Measurements from ENCODE around the gene OS9. TPM values are rescaled to one million over a fixed set of nuclear protein-coding genes. Genes with fewer than 3 reads are reported as not detected.

Gene OS9
- total RNA-seq, 1 donor from 2014 or later = 146 TPM

DNA sequence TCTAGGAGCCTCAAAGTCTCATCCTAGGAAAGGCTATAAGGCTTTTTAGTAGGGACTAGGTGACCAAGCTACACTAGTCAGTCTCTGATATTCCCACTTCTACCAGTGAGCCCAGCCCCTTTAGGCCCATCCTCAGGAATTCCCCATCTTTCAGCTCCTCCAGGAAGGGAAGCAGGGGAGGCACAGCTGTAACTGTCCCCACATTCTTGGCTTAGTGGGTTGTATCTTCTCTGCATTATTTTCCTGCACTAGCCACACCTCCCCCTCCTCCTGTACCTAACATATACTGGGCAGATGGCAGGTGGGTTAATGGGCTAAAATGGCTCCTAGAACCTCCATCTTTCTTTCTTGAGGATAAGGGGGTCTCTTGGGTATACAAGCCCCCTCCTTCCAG, 73.4 kb downstream of the OS9 start:
- no peak for DNase-seq

DNA sequence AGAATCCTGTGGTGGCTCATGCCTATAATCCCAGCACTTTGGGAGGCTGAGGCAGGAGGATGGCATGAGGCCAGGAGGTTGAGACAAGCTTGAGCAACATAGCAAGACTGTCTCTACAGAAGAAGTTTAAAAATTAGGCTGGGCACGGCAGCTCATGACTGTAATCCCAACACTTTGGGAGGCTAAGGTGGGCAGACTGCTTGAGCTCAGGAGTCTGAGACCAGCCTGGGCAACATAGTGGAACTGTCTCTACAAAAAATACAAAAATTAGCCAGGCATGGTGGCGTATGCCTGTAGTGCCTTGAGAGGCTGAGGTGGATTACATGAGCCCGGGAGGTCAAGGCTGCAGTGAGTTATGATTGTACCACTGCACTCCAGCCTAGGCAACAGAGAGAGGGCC, 73.9 kb downstream of the OS9 start:
- no peak for DNase-seq

DNA sequence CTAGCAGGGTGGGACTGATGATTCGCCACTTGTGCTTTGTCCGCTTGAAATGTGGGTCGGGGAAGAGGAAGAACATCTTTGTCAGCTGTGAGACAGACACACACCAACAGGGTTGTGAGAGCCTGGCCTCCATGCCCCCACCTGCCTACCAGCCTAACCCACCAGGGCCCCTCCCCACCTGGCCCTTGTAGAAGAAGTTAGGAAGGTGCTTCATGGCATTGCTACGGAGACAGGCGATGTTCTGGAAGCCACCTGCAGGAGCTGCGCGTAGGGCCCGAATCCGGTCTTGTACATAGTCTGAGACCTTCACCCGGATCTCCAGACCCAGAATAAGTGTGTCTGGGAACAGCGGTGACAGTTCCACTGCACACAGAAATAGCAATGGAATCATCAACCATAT, 75.7 kb downstream of the OS9 start:
- DNase-seq = no peak

DNA sequence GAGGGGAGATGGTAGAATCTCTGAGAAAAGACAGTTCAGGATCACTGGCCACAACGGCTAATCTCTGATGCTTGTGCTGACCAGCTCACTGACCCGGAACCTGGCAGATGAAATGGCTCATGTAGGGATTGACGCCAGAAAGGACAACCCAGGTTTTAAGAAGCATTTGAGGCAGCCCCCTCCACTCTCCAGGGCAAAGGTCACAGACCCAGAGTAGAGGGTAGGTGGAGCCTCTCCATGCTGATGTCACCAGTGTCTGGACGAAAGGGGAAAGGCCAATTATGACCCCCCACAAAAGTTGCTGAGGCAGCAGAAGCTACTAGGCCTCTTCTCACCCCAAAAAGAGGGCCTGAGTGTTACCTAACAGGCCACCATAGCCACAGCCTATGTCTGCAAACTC, 76.8 kb downstream of the OS9 start:
- DNase-seq = no peak

Other genes starting within 250 kb of the OS9 start
- not detected for gene INHBE, start 238.8 kb upstream of the OS9 start, total RNA-seq
- 5.6 TPM for gene GLI1, start 234.3 kb upstream of the OS9 start, total RNA-seq
- 2.5 TPM for gene ARHGAP9, start 214.3 kb upstream of the OS9 start, total RNA-seq
- gene MARS1, start 206.1 kb upstream of the OS9 start, total RNA-seq = 72.3 TPM
- 23.8 TPM for gene DDIT3, start 173.6 kb upstream of the OS9 start, total RNA-seq
- 10.1 TPM for gene MBD6, start 171.3 kb upstream of the OS9 start, total RNA-seq
- 140 TPM for gene DCTN2, start 146.9 kb upstream of the OS9 start, total RNA-seq
- 0.82 TPM for gene KIF5A, start 144.1 kb upstream of the OS9 start, total RNA-seq
- 12.6 TPM for gene PIP4K2C, start 102.9 kb upstream of the OS9 start, total RNA-seq
- gene DTX3, start 89.3 kb upstream of the OS9 start, total RNA-seq = 19.2 TPM
- 18.6 TPM for gene ARHGEF25, start 82.7 kb upstream of the OS9 start, total RNA-seq
- 3.3 TPM for gene B4GALNT1, start 60.9 kb upstream of the OS9 start, total RNA-seq
- 3.7 TPM for gene AGAP2, start 44.6 kb downstream of the OS9 start, total RNA-seq
- gene TSPAN31, start 50.9 kb downstream of the OS9 start, total RNA-seq = 57.0 TPM
- gene CDK4, start 58.2 kb downstream of the OS9 start, total RNA-seq = 140 TPM
- 9.2 TPM for gene MARCHF9, start 61.0 kb downstream of the OS9 start, total RNA-seq
- 0.10 TPM for gene CYP27B1, start 72.9 kb downstream of the OS9 start, total RNA-seq
- 6.9 TPM for gene METTL1, start 78.0 kb downstream of the OS9 start, total RNA-seq
- 10.1 TPM for gene EEF1AKMT3, start 78.5 kb downstream of the OS9 start, total RNA-seq
- gene TSFM, start 88.7 kb downstream of the OS9 start, total RNA-seq = 19.6 TPM
- 12.0 TPM for gene AVIL, start 124.6 kb downstream of the OS9 start, total RNA-seq
- gene CTDSP2, start 152.6 kb downstream of the OS9 start, total RNA-seq = 114 TPM
- 10.2 TPM for gene ATP23, start 247.4 kb downstream of the OS9 start, total RNA-seq